ENCODE measurements around the gene SLC2A4RG. TPM values are rescaled to one million over a fixed set of nuclear protein-coding genes. Genes with fewer than 3 reads are reported as not detected.

The SLC2A4RG gene
- total and polyA plus RNA-seq, 2 donors (not counting 3 experiments of a cell fraction or from before 2014, with no cell fraction given): 41.7 to 69.4 TPM

GRCh38 chr20:63691711-63692435, 47.7 kb upstream of the SLC2A4RG start:
- CTCF ChIA-PET: interaction anchor here (1.4 to 1.5 kb wide), 2 partner anchors 9 to 50 kb away, joined by 3 to 4 read pairs; no protein-coding TSS in a partner anchor
- dilution Hi-C loops (cut with MboI; ENCODE audit: extremely low pct_ligation_motif_present, low sequenced_read_pairs): no loop called here
- BruUV-seq (replicated peaks): no TSS peak

More at GRCh38 chr20:63691711-63692435, 47.7 kb upstream of the SLC2A4RG start:
- Histone ChIP-seq H3K4me2 (ENCODE audit: insufficient read depth, low read length) (no peak overlapping the region), H3K36me3 (ENCODE audit: control insufficient read depth in 2 of 2, extremely low read depth in 1 of 2, insufficient read depth in 2 of 2, low read length in 2 of 2) (no peaks in the 10 kb centered on the region), H4K20me1 (replicated peaks; ENCODE audit: control insufficient read depth, extremely low read depth, insufficient read depth, low read length) (no peaks in the 10 kb centered on the region), H3K9me1 (replicated peaks; ENCODE audit: control insufficient read depth, extremely low read depth, insufficient read depth, low read length) (no peaks in the 10 kb centered on the region), H3K27me3 (ENCODE audit: control insufficient read depth in 2 of 2, insufficient read depth in 2 of 2, low read length in 2 of 2) (no peaks in the 10 kb centered on the region), H3K27ac (ENCODE audit: insufficient read depth, low read depth, low read length) (no peak overlapping the region), H2AFZ (ENCODE audit: low read depth, low read length) (no peak overlapping the region), H3K4me3 (replicated peaks in 1 of 3; ENCODE audit: insufficient read depth in 1 of 3, low read depth in 1 of 3, low read length in 3 of 3) (no peak overlapping the region), H3K4me1 (ENCODE audit: control insufficient read depth, extremely low read depth, insufficient read depth, low read length) (peaks cover 27% of the 10 kb centered on the region), H3K9ac (replicated peaks; ENCODE audit: extremely low read depth, insufficient read depth, low read length) (no peak overlapping the region), H3K9me3 (replicated peaks; ENCODE audit: control insufficient read depth, insufficient read depth, low read length) (no peaks in the 10 kb centered on the region), H3K79me2 (ENCODE audit: control insufficient read depth, insufficient read depth, low read length) (no peaks in the 10 kb centered on the region)
- POLR2A ChIA-PET: no interaction called here
- TF ChIP-seq, protein P1, sequence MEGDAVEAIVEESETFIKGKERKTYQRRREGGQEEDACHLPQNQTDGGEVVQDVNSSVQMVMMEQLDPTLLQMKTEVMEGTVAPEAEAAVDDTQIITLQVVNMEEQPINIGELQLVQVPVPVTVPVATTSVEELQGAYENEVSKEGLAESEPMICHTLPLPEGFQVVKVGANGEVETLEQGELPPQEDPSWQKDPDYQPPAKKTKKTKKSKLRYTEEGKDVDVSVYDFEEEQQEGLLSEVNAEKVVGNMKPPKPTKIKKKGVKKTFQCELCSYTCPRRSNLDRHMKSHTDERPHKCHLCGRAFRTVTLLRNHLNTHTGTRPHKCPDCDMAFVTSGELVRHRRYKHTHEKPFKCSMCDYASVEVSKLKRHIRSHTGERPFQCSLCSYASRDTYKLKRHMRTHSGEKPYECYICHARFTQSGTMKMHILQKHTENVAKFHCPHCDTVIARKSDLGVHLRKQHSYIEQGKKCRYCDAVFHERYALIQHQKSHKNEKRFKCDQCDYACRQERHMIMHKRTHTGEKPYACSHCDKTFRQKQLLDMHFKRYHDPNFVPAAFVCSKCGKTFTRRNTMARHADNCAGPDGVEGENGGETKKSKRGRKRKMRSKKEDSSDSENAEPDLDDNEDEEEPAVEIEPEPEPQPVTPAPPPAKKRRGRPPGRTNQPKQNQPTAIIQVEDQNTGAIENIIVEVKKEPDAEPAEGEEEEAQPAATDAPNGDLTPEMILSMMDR (IDR thresholded peaks at IDR 0.05; ENCODE audit: extremely low read depth in 1 of 2, insufficient read depth in 1 of 2, low read depth in 1 of 2, low read length in 2 of 2): no peak
- no peak for TF ChIP-seq MYC (IDR thresholded peaks at IDR 0.05; ENCODE audit: low read depth, low read length)
- no peak for TF ChIP-seq FOS (IDR thresholded peaks at IDR 0.05; ENCODE audit: borderline replicate concordance, insufficient read depth, low read length)
- no peak for TF ChIP-seq JUN (IDR thresholded peaks at IDR 0.05; ENCODE audit: borderline replicate concordance, insufficient read depth, insufficient read length, low read depth)
- TF ChIP-seq POLR2AphosphoS5 (IDR thresholded peaks at IDR 0.05; ENCODE audit: insufficient read depth, low read depth, low read length): no peak
- intact Hi-C loops (cut with micrococcal nuclease): no loop called here
- FAIRE-seq (no peak), DNase-seq (ENCODE audit: low read depth, low spot score) (no peak)
